HG02885 (cell line): ENCODE measurements around the gene ZNF766.
"Not testable (repeated sequence)": the region's sequence is repeated elsewhere in the genome, so short reads cannot be mapped to it uniquely, and the experiment has no call there.

Experiments used
- ATAC-seq: cut with Tn5 transposase; IDR thresholded peaks from one replicate; pipeline ENCODE4 v1.9.1; 2021; ENCODE audit warnings: mild to moderate bottlenecking; ENCODE audit not compliant: unreplicated experiment, poor library complexity

ZNF766 gene

DNA sequence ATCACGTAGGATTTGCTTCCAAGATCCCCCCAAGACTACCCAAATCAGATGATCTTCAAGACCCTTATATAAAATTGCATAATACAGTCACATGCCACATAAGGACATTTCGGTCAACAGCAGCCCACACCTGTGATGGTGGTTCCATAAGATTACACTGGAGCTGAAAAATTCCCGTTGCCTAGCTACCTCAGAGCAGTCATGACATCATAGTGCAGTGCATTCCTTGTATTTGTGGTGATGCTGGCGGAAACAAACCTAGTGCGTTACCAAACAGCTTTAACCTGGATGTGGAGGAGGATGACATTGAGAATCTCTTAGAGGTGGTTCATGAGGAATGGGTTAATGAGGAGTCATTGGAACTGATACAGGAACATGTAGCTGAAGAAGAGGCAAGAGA is 4.8 kb downstream of the ZNF766 start:
- ATAC-seq, result no peak

DNA sequence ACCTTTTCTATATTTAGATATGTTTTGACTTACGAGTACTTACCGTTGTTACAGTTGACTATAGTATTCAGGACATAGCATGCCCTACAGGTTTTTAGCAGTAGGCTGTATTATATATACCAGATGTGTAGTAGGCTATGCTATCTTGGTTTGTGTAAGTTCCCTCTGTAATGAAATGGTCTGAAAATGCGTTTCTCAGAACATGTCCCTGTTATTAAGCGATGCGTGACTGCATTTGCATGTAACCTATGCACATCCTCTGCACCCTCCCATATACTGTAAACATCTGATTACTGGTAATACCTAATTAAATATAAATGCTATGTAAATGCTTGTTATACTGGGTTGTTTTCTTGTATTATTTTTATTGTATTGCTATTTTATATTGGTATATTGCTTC is 6.6 kb downstream of the ZNF766 start:
- ATAC-seq, result no peak

DNA sequence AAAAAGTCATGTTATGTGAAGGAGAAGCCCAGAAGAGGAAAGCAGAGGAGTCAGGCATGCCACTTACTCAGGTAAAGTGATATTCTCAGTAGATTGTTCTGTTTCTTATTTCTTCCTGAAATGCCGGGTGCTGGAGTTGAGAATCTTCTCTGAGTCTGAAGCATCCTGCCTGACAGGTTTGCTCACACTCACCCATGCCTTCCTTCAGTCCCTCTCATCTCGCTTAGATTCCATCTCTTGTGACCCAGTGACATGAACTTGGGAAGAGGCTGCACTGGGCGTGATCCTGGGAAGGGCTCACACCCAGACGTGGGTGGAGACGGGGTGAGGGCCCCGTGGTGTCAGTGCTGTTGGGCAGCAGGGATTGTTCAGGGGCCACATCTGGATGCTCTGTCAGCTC is 8.1 kb downstream of the ZNF766 start:
- no peak for ATAC-seq

DNA sequence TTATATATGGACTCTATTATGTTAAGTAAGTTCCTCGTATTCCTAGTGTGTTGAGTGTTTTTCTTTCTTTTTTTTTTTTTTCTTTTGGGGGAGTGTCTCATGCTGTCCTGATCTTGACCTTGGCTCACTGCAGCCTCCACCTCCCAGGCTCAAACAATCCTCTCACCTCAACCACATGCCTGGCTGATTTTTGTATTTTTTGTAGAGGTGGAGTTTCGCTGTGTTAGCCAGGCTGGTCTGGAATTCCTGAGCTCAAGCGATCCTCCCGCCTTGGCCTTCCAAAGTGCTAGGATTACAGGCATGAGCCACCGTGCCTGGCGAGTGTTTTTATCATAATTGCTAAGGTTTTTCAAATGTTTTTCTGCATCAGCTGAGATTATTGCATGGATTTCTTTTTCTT is 16.9 kb downstream of the ZNF766 start:
- ATAC-seq, result no peak

DNA sequence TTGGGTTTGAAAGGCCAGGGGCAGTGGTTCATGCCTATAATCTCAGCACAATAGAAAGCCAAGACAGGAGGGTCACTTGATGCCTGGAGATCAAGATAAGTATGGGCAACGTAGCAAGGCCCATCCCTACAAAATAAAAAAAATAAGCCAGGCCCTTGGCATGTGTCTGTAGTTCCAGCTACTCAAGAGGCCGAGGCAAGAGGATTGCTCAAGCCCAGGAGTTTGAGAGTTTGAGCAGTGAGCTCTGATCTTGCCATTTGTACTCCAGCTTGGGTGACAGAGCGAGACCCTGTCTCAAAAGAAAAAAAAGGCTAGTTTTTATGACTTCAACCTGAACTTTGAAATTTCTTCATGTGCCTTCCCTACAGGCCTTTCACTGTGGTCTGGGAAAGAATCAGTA is 22.4 kb downstream of the ZNF766 start:
- no peak for ATAC-seq

DNA sequence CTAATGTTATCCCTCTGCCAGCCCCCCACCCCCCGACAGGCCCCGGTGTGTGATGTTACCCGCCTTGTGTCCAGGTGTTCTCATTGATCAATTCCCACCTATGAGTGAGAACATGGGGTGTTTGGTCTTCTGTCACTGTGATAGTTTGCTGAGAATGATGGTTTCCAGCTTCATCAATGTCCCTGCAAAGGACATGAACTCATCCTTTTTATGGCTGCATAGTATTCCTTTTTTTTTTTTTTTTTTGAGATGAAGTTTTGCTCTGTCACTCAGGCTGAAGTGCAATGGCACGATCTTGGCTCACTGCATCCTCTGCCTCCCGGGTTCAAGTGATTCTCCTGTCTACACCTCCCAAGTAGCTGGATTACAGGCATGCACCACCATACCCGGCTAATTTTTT is 23.6 kb downstream of the ZNF766 start:
- not testable (repeated sequence) for ATAC-seq

DNA sequence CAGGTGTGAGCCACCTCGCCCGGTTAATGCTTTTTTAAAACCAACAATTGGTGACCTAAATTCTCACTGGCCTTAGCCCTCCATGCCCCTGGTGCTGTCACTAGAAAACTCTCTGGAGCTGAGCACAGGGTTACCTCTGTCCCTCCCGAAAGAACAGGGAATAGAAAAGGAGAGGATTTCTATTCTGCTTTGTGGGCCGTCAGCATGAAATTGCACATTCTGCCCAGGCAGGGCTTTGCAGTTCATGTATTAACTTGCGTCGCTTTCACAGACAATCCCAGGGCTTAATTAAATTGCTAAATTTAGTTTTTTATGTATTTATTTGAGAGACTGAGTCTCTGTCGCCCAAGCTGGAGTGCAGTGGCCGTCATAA is 27.0 kb downstream of the ZNF766 start:
- ATAC-seq, result peak; percentile 11

DNA sequence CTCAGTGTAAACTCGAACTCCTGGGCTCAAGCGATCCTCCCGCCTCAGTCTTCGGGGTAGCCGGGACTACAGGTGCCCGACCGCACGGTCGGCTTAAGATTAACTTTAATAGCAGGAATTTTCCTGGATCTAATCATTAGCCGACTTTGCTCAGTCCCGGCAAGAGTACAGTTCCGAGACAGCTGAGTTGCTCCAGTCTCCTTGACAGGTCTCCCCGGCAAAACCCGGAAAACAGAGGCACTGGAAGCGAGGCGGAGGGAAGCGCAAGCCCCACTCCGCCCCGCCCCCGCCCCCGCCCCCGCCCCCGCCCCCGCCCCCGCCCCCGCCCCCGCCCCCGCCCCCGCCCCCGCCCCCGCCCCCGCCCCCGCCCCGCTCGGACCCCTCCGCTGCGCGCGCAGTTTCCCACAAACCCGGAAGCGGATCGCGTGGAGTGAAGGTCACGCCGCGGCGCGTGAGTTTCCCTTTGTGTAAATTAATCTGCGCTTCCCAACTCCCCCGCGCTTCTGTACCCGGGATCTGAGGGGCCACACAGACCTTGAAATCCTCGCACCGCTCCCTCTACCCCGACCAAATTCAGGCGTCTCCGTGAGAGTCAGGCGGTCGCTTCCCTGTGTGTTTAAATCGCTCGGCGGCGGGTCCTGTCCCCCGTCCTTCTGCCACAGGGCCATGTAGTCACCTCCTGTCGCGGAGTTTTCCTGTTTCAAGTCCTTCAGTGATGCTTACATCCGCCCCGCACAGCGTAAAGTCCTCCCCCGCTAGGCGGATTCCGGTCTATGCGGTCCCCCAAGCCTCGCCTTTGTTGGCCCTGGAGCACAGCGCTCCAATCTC is 27.6 kb downstream of the ZNF766 start, which contains the start of gene ZNF480:
ZNF480 (plus strand) TSS at position 397 of the 828 bp plus-strand sequence. CDS start 3,244 bp downstream, outside the sequence.
- ATAC-seq, result peak; percentile 56

DNA sequence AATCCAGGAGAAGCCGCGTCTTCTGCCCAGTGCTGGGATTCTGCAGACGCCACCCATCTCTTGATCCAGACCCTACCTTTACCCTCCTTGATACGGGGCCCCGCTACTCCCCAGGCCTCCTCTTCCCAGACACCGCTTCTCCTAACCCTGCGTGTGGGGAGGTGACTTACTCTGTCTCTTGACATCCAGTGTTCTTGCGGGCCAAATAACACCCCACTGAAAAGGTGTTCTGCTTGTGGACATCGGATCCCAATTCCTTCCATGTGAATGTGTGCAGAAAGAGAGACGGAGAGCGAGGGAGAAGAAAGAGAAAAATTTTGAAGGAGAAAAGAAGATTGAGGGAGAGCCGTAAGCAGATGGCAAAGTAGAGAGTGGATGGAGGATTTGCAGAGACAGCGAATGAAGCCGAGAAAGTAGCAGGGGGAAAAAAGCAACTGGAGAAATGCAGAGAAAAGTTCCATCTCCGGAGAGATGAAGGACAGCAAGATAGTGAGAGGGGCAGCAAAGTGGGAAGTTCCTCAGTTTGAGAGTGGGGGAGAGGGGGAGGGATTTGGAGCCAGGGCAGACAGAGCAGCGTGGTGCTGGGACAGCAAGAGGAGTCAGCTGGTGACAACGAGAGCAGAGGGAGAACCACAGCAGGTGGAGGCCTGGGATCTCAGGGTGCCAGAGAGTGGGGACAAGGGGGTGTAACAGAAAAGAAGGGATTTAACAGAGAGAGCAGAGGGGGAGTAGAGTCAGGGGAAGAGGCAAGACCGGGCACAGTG is 28.4 kb downstream of the ZNF766 start:
- ATAC-seq, result peak; percentile 23

DNA sequence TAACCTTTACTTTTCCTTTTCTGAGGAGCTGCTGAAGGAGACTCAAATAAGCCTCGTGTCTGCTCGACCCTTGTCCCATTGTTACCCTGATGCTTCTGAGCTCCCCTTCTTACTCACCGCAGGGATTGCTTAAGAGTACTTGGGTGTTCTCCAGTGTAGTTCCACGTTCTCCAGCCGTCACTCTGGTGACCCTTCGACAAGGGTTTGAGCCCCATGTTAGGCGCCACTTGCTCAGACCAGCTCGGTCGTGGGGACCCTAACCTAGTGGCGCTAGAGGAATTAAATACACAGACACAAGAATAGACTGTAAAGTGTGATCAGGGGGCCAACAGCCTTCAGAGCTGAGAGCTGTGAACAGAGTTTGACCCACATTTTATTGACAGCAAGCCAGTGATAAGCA is 37.9 kb downstream of the ZNF766 start:
- ATAC-seq, result no peak

DNA sequence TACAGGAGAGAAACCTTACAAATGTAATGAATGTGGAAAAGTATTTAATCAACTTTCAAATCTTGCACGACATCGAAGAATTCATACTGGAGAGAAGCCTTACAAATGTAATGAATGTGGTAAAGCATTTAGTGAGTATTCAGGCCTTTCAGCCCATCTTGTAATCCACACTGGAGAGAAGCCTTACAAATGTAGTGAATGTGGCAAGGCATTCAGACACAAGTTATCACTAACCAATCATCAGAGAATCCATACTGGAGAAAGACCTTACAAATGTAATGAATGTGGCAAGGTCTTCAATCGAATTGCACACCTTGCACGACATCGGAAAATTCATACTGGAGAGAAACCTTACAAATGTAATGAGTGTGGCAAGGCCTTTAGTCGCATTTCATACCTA is 53.0 kb downstream of the ZNF766 start:
- ATAC-seq, result no peak

DNA sequence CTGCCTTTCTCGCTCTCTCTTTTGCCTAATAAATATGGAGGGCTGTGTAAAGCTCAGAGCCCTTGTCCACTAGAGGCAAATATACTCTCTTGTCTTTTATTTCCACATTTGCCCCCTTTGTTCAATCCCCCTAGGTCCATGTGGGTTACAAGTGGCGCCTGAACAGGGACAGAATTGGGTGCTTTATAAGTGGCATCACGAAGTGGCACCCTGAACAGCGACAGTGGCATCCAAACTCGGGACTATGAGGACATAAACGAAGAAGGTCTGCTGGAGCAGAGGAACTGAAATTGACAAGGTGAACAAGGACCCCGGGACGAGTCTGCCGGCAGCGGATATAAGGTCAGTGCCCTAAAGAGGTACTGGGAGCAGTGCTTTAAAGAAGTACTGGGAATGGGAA is 62.4 kb downstream of the ZNF766 start:
- no peak for ATAC-seq

DNA sequence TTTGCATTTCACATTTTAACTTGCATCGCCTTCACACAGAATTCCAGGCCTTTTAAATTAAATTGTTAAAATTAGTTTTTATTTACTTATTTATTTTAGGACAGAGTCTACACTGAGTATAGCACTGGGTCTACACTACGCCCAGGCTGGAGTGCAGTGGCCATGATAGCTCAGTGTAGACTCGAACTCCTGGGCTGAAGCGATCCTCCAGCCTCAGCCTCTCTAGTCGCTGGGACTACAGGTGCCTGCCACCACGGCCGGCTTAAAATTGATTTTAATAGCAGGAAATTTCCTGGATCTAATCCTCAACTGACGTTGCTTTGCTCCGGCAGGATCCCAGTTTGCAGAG is 66.4 kb downstream of the ZNF766 start:
- no peak for ATAC-seq

DNA sequence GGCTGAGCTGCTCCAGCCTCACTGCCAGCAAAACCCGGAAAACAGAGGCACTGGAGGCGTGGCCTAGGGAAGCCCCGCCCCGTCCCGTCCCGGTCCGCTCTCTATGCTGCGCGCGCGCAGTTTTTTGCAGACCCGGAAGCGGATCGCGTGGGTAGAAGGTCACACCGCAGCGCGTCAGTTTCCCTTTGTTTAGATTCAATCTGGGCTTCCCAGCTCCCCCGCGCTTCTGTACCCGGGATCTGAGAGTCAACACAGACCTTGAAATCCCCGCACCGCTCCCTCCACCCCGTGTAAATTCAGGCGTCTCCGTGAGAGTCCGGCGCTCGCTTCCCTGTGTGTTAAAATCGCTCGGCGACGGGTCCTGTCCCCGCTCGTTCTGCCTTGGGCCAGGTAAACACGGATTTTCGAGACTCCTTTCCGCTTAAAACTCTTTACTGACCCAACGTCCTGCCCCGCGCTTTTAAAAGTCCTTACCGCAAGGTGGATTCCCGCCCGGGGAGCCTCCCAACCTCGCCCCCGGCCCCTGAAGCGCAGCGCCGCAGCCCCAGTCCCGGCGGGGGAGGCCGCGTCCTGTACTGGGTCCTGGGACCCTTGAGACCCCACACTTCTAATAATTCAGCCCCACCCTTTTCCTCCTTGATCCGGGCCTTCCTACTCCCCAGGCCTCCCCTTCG is 66.9 kb downstream of the ZNF766 start, which contains the start of gene ZNF610:
ZNF610 (plus strand) TSS at position 127 of the 674 bp plus-strand sequence. CDS start 12,930 bp downstream, outside the sequence.
- no peak for ATAC-seq

DNA sequence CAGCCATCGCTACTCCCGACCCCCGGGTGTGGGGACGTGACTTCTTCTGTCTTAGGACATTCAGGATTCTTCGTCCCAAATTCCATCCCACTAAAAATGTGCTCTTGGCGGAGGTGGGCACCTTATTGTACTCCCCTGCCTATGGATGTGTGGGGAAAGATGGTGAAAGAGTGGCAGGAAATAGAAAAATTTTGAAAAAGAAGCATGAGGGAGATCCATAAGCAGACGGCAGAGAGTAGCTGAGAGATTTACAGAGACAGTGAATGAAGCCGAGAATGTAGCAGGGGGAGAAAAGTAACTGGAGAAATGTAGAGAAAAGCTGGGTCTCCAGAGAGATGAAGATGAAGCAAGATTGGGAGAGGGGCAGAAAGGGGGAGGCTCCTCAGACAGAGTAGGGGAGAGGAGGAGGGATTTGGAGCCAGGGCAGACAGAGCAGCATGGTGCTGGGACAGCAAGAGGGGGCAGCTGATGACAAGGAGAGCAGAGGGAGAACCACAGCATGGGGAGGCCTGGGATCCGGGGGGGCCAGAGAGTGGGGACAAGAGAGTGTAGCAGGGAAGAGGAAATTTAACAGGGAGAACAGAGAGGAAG is 67.5 kb downstream of the ZNF766 start:
- no peak for ATAC-seq

DNA sequence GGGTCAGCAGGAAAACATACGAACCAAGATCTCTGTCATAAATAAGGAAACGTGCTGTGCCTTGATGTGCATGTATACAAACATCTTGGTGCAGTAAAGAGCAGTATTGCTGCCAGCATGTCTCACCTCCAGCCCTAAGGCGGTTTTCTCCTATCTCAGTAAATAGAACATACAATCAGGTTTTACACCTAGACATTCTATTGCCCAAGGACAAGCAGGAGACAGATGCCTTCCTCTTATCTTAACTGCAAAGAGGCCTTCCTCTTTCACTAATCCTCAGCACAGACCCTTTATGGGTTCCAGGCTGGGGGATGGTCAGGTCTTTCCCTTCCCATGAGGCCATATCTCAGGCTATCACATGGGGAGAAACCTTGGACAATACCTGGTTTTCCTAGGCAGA is 69.6 kb downstream of the ZNF766 start:
- ATAC-seq, result not testable (repeated sequence)

DNA sequence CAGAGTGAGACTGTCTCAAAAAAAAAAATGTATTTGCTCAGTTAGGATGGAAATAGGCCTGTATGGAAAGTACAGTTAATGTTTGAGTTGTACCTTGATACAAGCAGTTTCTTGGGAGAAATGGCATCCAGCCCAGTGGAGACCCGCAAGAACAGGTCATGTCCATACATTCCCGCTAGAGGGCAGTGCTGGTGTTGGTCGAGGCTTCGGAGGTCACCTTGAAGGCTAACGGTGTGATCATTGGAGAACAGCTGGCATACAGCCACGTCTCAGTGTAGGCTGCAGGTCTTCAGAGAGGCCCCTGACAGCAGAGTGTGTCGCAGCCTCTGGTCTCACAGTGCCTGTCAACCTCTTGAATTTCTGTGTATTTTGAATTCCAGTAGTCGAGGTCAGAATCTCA is 74.2 kb downstream of the ZNF766 start:
- ATAC-seq, result no peak

DNA sequence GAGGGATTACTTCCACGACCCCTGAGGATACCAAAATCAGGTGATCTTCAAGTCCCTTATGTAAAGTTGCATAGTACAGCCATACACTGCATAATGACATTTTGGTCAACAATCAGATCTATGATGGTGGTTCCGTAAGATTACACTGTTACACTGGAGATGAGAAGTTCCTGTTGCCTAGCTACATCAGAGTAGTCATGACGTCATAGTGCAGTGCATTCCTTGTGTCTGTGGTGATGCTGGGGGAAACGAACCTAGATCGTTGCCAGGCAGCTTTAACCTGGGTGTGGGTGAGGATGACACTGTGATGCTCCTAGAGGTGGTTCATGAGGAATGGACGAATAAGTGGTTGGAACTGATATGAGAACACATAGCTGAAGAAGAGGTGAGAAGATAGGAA is 75.8 kb downstream of the ZNF766 start:
- ATAC-seq, result no peak
